Brain pericyte (primary cell): ENCODE data around the gene LHB.
"Not testable (repeated sequence)": the region's sequence is repeated elsewhere in the genome, so short reads cannot be mapped to it uniquely, and the experiment has no call there.

Experiments
- DNase-seq: peaks from one replicate; pipeline ENCODE4 v3.0.0-alpha.2; 2012; ENCODE audit warnings: low read depth, low spot score

Gene LHB

GRCh38 chr19:49017041-49017665, at the start of gene LHB:
TSS of gene LHB (minus strand) at chr19:49017091. CDS start at chr19:49017081, 10 bp downstream.
- no peak for DNase-seq

- no peak for DNase-seq
Measured at GRCh38 chr19:49065905-49066512, 49.1 kb upstream of the LHB start.

DNA sequence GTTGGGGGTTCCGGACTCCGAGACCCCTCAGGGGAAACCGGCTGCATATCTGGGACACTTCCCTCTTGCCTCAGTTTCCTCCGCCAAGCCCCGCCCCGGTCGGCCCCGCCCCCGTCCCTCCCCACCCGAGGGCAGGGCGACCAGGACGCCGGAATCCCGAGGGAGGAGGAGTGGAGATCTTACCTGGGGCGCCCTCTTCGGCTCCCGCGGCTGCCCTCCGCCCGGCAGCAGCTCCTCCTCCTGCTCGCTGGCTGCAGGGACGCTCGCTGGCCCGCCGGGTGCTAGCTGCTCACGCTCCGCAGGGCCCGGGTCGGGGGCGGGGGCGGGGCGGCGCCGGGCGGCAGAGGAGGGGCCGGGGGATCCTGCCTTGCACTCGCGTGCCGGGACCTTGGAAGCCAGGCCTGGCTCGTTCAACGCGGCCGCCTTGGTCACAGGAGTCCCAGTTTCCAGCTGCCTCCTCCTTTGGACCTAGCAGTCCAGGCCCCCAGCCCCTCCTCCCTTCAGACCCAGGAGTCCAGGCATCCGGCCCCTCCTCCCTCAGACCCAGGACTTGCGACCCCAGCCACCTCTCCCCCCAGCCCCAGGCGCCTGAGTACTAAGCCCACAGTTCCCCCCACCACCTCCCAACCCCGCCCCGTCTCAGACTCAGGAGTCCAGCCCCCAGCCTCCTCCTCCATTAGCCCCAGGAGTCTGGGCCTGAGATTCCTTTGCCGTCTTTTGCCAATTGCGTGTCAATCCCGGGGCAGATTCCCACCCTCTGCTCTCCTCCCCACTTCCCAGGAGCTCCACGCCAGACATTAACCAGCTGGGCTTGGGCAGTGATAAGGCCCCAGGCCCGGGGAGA, 48.1 kb upstream of the LHB start, which contains the start of gene NTF4:
NTF4 (minus strand) TSS at position 51 of the 844 bp plus-strand sequence. CDS start 2,821 bp downstream, outside the sequence.
- no peak for DNase-seq

- DNase-seq, result no peak
Measured at GRCh38 chr19:49064029-49064629, 47.2 kb upstream of the LHB start.

GRCh38 chr19:49061445-49061844, 44.6 kb upstream of the LHB start:
- no peak for DNase-seq

GRCh38 chr19:49061000-49061399, 44.1 kb upstream of the LHB start:
- no peak for DNase-seq

GRCh38 chr19:49059053-49059452, 42.2 kb upstream of the LHB start:
- DNase-seq, result no peak

- no peak for DNase-seq
Measured at GRCh38 chr19:49058562-49058961, 41.7 kb upstream of the LHB start.

GRCh38 chr19:49057636-49058234, 40.8 kb upstream of the LHB start, which contains the start of gene CGB7:
TSS of gene CGB7 (minus strand) at chr19:49057749. CDS start at chr19:49055375, 2,374 bp downstream.
- DNase-seq, result no peak

DNA sequence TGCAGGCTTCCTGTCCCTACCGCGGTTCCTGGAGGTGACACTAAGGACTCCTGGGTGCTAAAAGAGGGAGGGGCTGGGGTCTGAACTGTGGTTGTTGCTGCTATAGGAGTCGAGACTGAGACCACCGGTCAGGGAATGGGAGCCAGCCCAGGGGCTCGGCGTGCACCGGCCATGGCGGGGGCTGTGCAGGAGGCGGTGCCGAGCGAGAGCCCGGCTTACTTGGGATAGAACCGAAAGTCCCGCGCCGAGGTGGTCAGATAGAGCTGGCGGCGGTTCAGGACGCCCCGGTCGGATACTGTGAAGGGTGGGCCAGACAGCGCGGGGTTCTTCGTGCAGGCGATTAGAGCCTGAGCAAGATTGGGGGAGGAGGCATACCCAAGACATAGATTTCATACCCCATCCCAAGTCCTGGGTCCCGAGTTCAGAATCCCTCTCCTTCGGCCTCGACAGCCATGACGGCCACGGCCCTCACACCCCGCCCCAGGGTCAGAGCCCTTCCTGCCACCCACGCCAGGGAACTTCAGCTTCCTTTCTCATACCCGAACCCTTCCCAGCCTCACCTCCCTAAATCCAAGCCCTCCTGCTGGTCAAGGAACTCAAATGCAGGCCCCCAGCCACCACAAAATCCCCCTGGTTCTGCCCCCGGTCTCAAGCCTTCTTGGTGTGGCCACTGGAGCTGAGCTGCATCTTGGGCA, 40.2 kb upstream of the LHB start:
- DNase-seq, result not testable (repeated sequence)

DNA sequence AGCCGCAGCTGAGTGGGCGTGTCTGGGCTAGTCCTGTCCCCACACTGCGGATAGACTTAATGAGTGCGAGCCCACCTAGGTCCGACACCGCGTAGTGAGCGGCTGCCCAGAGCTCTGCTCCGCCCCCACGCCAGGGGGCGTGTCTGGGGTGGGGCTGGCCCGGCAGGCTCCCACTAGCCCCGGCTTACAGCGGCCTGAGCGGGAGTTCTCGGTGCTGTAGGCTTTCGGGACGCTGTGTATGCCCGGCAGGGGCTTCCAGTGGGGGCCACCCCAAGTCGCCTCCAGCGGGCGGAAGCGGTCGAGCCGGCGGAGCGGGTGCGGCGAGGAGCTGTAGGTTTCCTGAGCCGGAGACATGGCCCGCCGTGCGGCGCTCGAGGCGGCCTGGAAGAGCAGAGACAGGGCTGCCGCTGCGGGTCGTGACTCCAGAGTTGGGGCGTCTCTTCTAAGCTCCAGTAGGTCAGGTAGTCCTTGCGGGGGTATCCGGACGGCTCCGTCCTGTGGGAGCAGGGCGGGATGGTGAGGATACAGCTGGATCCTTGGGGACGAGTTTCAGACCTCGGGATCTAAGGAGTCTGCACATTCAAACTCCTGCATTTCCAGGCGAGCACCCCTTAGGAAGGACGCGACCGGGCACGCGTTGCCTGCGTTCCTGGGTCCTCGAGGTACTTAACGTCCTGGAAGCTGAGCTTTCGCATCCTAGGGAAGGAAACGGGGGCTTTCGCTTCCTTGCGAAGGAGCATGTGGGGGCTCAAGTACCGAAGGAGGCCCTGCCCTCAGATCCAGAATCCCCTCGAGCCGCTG, 39.4 kb upstream of the LHB start:
- no peak for DNase-seq

DNA sequence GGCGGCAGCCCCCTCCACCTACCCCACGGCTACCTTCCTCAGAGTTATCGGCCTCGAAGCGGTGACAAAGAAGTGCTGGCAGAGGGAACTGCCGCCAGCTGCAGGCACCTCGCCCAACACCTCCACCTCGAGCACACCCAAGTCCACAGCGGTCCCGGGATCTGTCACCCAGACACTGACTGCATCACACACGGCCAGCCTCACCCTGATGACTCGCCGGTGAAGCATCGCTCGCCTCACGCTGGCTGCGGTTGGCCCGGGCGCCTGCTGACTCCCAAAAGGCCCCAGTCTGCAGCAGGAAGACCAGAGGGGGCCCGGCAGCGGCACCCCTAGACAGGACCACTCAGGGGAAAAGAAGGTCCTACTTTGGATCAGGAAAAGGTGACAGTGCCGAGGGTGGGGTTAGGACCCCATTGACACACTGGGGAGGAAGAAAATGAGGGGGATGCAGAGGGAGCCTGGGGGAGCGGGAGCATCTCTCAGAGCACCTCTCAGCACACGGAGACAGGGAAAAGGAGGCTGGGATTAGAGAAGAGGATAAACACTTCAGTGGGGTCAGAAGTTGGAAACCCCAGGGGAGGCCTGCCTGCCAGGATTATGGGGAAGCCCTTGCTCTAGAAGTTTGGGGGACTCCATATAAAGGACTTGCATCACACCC, 33.6 kb upstream of the LHB start:
- not testable (repeated sequence) for DNase-seq

DNA sequence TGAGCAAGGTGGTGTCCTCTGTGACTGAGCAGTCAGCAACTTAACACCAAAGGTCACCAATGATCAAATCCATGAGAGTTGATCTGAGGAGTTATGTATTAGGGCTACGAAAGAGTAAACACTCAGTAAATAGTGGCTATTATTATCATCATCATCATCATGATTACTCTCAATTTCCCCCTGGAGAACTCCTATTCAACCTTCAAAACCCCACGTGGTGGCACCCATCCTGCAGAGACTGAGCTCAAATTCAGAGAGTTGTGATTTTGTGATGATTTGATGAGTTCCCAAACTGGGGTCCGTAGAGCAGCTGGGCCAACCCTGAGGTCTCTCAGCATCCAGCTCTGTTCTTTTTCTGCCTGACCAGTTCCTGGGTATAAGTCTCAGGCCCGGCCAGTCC, 32.9 kb upstream of the LHB start:
- DNase-seq, result not testable (repeated sequence)

DNA sequence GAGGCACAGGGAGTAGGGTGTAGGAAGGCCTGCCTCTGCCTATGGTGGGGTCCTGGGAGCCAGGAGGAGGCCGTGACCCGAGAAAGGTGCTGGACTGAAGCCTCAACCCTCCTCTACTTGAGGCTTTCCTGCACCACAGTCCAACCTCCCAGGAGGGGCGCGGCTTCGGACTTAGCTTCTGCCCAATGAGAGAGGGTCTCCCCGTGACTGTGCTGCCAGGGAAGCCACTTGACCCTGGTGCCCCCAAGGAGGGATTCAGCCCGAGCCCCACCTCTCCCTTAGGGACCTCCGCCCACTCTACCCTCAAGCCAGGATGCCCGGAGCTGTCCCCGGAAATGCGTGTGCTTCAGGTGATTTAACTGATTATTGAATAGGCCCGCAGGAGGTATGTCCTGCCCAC, 32.1 kb upstream of the LHB start, which contains the start of gene CGB8:
CGB8 (minus strand) TSS at position 101 of the 400 bp plus-strand sequence. CDS start 372 bp downstream, outside the sequence.
- not testable (repeated sequence) for DNase-seq

DNA sequence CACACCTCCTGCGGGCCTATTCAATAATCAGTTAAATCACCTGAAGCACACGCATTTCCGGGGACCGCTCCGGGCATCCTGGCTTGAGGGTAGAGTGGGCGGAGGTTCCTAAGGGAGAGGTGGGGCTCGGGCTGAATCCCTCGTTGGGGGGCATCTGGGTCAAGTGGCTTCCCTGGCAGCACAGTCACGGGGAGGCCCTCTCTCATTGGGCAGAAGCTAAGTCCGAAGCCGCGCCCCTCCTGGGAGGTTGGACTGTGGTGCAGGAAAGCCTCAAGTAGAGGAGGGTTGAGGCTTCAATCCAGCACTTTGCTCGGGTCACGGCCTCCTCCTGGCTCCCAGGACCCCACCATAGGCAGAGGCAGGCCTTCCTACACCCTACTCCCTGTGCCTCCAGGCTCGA, 26.7 kb upstream of the LHB start, which contains the start of gene CGB5:
CGB5 (plus strand) TSS at position 301 of the 400 bp plus-strand sequence. CDS start 362 bp downstream, outside the sequence.
- DNase-seq, result not testable (repeated sequence)

DNA sequence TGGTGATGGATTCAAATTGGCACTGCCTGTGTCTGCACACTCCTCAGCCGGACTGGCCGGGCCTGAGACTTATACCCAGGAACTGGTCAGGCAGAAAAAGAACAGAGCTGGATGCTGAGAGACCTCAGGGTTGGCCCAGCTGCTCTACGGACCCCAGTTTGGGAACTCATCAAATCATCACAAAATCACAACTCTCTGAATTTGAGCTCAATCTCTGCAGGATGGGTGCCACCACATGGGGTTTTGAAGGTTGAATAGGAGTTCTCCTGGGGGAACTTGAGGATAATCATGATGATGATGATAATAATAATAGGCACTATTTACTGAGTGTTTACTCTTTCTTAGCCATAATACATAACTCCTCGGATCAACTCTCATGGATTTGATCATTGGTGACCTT, 25.8 kb upstream of the LHB start:
- DNase-seq, result not testable (repeated sequence)

- DNase-seq, result no peak
Measured at GRCh38 chr19:49042177-49042576, 25.3 kb upstream of the LHB start.

GRCh38 chr19:49039736-49040135, 22.8 kb upstream of the LHB start:
- not testable (repeated sequence) for DNase-seq
